Tibial nerve (tissue), 4 donors: ENCODE results near the gene TRAF3IP3.

Experiments used
- EP300 ChIP-seq, 2 donors: sonication (generic); formaldehyde crosslinking; IDR thresholded peaks; one replicate each; pipeline ENCODE4 v1.6.1; 2017; ENCODE audit warnings: antibody characterized with exemption in 2 of 2, mild to moderate bottlenecking in 1 of 2
- TF ChIP-seq, protein P1 (sequence below), 5 experiments: fragments of 200-600 bp in 3 of 5; fragments of 450-650 bp in 2 of 5; sonication (generic) in 3 of 5; IDR thresholded peaks; one replicate each; pipeline ENCODE4 v1.5.1; 2016 to 2019; ENCODE audit warnings: antibody characterized with exemption in 5 of 5, mild to moderate bottlenecking in 3 of 5, moderate library complexity in 2 of 5

DNA sequence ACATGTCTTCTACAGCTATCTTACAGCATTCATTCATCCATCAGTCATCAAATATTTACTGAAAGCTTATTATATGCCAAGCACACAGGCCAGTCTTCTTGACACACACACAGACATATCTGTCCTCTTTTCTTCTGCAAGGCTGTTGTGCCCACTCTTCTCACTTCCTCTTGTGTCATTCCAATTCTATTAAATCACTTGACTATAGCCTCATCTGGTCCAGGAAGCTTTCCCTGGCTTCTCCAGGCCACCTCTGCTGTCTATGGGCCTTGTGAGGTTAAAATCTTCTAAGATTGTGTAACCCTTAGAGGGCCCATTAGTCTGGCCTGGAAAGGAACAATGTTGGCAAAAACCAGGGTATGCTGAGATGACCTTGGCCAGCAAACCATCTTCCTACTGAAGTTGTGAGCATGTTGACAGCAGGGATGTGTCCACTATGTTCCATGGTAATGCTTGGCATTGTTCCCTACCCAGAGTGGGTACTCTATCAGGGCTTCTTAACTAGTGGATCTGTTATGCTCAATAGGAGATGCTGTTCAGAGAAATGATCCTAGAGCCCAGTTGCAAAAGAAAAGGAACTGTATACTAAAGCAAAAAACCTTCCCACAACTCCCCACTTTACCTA, 5.3 kb downstream of the TRAF3IP3 start:
- TF ChIP-seq, protein P1, sequence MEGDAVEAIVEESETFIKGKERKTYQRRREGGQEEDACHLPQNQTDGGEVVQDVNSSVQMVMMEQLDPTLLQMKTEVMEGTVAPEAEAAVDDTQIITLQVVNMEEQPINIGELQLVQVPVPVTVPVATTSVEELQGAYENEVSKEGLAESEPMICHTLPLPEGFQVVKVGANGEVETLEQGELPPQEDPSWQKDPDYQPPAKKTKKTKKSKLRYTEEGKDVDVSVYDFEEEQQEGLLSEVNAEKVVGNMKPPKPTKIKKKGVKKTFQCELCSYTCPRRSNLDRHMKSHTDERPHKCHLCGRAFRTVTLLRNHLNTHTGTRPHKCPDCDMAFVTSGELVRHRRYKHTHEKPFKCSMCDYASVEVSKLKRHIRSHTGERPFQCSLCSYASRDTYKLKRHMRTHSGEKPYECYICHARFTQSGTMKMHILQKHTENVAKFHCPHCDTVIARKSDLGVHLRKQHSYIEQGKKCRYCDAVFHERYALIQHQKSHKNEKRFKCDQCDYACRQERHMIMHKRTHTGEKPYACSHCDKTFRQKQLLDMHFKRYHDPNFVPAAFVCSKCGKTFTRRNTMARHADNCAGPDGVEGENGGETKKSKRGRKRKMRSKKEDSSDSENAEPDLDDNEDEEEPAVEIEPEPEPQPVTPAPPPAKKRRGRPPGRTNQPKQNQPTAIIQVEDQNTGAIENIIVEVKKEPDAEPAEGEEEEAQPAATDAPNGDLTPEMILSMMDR (IDR thresholded peaks at IDR 0.05), result no peak
- no peak for TF ChIP-seq EP300 (IDR thresholded peaks at IDR 0.05)
